ENCODE results near the gene RNF14. TPM values are rescaled to one million over a fixed set of nuclear protein-coding genes. Genes with fewer than 3 reads are reported as not detected.

RNF14 gene
- total and polyA plus RNA-seq, 4 donors: 22.9 to 50.6 (median 32.5) TPM

DNA sequence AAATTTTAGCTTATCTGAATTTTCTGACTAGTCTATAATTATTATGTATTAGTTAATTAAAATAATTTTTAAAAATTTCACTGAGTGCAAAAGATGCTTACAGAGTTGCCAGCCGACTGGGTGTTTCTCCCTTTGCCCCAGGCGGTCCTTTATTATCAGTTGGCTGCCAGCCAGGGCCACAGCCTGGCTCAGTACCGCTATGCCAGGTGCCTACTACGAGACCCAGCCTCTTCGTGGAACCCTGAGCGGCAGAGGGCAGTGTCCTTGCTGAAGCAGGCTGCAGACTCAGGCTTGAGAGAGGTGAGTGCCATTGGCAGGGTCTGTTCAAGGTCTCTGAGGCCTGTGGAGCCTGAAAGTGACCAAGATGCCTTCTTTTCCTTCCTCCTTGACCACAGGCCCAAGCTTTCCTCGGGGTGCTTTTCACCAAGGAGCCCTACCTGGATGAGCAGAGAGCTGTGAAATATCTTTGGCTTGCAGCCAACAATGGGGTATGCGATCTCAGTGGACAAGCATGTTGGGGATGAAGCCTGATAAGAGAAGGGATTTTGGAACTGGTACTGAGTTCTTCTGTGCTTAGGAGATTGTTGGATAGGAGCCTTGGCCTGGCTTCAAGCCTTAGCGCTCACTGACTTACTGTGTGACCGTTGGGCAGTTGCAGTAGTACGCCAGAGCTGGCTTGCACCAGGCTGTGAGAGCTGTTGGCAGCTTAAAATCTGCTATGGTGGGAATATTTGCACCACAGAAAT lies 34.6 kb upstream of the RNF14 start:
- H3K27ac ChIP-seq (ENCODE audit: low read depth in 1 of 2, low read length in 2 of 2): no peak overlapping the region
- DNase-seq (ENCODE audit: low spot score): no peak
- 49% methylated on average over 11 of the region's 11 CpGs for WGBS
- peaks cover 0 to 2% (median 0%) of the 10 kb centered on the region in 4 donors for H3K4me1 ChIP-seq (ENCODE audit: control insufficient read depth in 4 of 4, insufficient read depth in 4 of 4, low read length in 3 of 4)
- no peaks in the 10 kb centered on the region for H3K27me3 ChIP-seq (ENCODE audit: control insufficient read depth in 4 of 4, insufficient read depth in 4 of 4, low read length in 3 of 4)
- no peaks in the 10 kb centered on the region for H3K9me3 ChIP-seq (ENCODE audit: control insufficient read depth in 4 of 4, low read length in 3 of 4)
- TF ChIP-seq YY1 (IDR thresholded peaks at IDR 0.05) (no peak), RAD21 (IDR thresholded peaks at IDR 0.05) (peak in 1 of 2 donors; percentile 46), HNF4A (conservative IDR thresholded peaks at IDR 0.05) (peak in 1 of 2 donors; percentile 6)
- no peak overlapping the region for H3K4me3 ChIP-seq (ENCODE audit: low read depth in 1 of 3, low read length in 3 of 3)
- H3K9ac ChIP-seq (ENCODE audit: low read depth in 1 of 2, low read length in 2 of 2): no peak overlapping the region
- H3K36me3 ChIP-seq (ENCODE audit: control insufficient read depth in 4 of 4, insufficient read depth in 3 of 4, low read depth in 1 of 4, low read length in 3 of 4): peaks cover 22 to 82% (median 61%) of the 10 kb centered on the region in 4 donors

DNA sequence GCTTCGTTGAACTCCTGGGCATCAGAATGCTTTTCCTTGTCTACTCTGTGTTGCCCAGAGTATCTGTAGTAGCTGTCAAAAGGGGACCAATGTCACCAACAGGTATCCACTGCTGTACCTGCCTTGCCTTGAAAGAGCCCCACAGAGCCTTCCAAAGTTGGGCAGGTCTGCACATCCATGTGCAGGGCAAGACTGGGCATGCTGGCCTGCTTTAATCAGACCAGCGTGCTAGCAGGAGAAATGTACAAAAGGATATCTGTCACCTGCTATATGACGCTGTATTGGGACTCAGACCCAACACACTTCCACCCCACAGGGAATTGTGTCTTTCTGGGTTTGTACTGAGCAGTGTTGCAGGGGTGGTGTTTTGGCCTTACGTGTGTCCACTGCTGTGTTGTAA lies 33.4 kb upstream of the RNF14 start:
- H3K4me3 ChIP-seq (ENCODE audit: low read depth in 1 of 3, low read length in 3 of 3): no peak overlapping the region
- H3K36me3 ChIP-seq (ENCODE audit: control insufficient read depth in 4 of 4, insufficient read depth in 3 of 4, low read depth in 1 of 4, low read length in 3 of 4): peaks cover 17 to 77% (median 51%) of the 10 kb centered on the region in 4 donors
- H3K27me3 ChIP-seq (ENCODE audit: control insufficient read depth in 4 of 4, insufficient read depth in 4 of 4, low read length in 3 of 4): no peaks in the 10 kb centered on the region
- no peak for DNase-seq (ENCODE audit: low spot score)
- peaks cover 0 to 2% (median 0%) of the 10 kb centered on the region in 4 donors for H3K4me1 ChIP-seq (ENCODE audit: control insufficient read depth in 4 of 4, insufficient read depth in 4 of 4, low read length in 3 of 4)
- no peak overlapping the region for H3K9ac ChIP-seq (ENCODE audit: low read depth in 1 of 2, low read length in 2 of 2)
- WGBS: 97% methylated on average over 4 of the region's 4 CpGs
- TF ChIP-seq, protein P1, sequence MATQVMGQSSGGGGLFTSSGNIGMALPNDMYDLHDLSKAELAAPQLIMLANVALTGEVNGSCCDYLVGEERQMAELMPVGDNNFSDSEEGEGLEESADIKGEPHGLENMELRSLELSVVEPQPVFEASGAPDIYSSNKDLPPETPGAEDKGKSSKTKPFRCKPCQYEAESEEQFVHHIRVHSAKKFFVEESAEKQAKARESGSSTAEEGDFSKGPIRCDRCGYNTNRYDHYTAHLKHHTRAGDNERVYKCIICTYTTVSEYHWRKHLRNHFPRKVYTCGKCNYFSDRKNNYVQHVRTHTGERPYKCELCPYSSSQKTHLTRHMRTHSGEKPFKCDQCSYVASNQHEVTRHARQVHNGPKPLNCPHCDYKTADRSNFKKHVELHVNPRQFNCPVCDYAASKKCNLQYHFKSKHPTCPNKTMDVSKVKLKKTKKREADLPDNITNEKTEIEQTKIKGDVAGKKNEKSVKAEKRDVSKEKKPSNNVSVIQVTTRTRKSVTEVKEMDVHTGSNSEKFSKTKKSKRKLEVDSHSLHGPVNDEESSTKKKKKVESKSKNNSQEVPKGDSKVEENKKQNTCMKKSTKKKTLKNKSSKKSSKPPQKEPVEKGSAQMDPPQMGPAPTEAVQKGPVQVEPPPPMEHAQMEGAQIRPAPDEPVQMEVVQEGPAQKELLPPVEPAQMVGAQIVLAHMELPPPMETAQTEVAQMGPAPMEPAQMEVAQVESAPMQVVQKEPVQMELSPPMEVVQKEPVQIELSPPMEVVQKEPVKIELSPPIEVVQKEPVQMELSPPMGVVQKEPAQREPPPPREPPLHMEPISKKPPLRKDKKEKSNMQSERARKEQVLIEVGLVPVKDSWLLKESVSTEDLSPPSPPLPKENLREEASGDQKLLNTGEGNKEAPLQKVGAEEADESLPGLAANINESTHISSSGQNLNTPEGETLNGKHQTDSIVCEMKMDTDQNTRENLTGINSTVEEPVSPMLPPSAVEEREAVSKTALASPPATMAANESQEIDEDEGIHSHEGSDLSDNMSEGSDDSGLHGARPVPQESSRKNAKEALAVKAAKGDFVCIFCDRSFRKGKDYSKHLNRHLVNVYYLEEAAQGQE (IDR thresholded peaks at IDR 0.05): no peak
- TF ChIP-seq, protein P2, sequence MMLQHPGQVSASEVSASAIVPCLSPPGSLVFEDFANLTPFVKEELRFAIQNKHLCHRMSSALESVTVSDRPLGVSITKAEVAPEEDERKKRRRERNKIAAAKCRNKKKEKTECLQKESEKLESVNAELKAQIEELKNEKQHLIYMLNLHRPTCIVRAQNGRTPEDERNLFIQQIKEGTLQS (IDR thresholded peaks at IDR 0.05): no peak
- TF ChIP-seq SP1 (IDR thresholded peaks at IDR 0.05) (no peak), RAD21 (IDR thresholded peaks at IDR 0.05) (no peak), FOXA1 (IDR thresholded peaks at IDR 0.05) (no peak), JUND (IDR thresholded peaks at IDR 0.05) (no peak), TAF1 (conservative IDR thresholded peaks at IDR 0.05) (no peak), YY1 (IDR thresholded peaks at IDR 0.05) (no peak), NR2F2 (IDR thresholded peaks at IDR 0.05) (no peak), FOXA2 (IDR thresholded peaks at IDR 0.05) (no peak), RXRA (IDR thresholded peaks at IDR 0.05) (no peak), HNF4G (IDR thresholded peaks at IDR 0.05) (no peak), GABPA (IDR thresholded peaks at IDR 0.05 in 1 of 2, conservative IDR thresholded peaks at IDR 0.05 in 1 of 2) (no peak), HNF4A (conservative IDR thresholded peaks at IDR 0.05) (no peak), EGR1 (IDR thresholded peaks at IDR 0.05; ENCODE audit: low read depth in 2 of 2) (no peak)
- TF ChIP-seq, protein P3, sequence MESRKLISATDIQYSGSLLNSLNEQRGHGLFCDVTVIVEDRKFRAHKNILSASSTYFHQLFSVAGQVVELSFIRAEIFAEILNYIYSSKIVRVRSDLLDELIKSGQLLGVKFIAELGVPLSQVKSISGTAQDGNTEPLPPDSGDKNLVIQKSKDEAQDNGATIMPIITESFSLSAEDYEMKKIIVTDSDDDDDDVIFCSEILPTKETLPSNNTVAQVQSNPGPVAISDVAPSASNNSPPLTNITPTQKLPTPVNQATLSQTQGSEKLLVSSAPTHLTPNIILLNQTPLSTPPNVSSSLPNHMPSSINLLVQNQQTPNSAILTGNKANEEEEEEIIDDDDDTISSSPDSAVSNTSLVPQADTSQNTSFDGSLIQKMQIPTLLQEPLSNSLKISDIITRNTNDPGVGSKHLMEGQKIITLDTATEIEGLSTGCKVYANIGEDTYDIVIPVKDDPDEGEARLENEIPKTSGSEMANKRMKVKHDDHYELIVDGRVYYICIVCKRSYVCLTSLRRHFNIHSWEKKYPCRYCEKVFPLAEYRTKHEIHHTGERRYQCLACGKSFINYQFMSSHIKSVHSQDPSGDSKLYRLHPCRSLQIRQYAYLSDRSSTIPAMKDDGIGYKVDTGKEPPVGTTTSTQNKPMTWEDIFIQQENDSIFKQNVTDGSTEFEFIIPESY (IDR thresholded peaks at IDR 0.05): no peak
- TF ChIP-seq, protein P4, sequence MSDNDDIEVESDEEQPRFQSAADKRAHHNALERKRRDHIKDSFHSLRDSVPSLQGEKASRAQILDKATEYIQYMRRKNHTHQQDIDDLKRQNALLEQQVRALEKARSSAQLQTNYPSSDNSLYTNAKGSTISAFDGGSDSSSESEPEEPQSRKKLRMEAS (IDR thresholded peaks at IDR 0.05): no peak
- TF ChIP-seq, protein P5, sequence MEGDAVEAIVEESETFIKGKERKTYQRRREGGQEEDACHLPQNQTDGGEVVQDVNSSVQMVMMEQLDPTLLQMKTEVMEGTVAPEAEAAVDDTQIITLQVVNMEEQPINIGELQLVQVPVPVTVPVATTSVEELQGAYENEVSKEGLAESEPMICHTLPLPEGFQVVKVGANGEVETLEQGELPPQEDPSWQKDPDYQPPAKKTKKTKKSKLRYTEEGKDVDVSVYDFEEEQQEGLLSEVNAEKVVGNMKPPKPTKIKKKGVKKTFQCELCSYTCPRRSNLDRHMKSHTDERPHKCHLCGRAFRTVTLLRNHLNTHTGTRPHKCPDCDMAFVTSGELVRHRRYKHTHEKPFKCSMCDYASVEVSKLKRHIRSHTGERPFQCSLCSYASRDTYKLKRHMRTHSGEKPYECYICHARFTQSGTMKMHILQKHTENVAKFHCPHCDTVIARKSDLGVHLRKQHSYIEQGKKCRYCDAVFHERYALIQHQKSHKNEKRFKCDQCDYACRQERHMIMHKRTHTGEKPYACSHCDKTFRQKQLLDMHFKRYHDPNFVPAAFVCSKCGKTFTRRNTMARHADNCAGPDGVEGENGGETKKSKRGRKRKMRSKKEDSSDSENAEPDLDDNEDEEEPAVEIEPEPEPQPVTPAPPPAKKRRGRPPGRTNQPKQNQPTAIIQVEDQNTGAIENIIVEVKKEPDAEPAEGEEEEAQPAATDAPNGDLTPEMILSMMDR (IDR thresholded peaks at IDR 0.05; ENCODE audit: low read depth, low read length, missing input control): no peak
- H3K9me3 ChIP-seq (ENCODE audit: control insufficient read depth in 4 of 4, low read length in 3 of 4): no peaks in the 10 kb centered on the region
- no peak overlapping the region for H3K27ac ChIP-seq (ENCODE audit: low read depth in 1 of 2, low read length in 2 of 2)

Measured in liver (tissue), 9 donors.